Renal cortex interstitium (tissue), 11 donors: ENCODE data around the gene TGM2. TPM values are rescaled to one million over a fixed set of nuclear protein-coding genes. Genes with fewer than 3 reads are reported as not detected.
A peak's percentile ranks its signal among the peaks of the same experiment; 100 is the strongest.
"Not testable (repeated sequence)": the region's sequence is repeated elsewhere in the genome, so short reads cannot be mapped to it uniquely, and the experiment has no call there.

Source experiments
- DNase-seq, 11 donors: peaks; one replicate each; pipeline ENCODE4 v3.0.0-alpha.2; 2013; ENCODE audit warnings: low read depth in 9 of 11, low spot score in 4 of 11; ENCODE audit errors: extremely low read depth in 1 of 11
- polyA plus RNA-seq, 3 donors: library from polyadenylated mRNA; unstranded; fragments of 120-200 nt; gene quantifications; one replicate each; pipeline ENCODE4 v1.2.1, GENCODE V29; 2013; ENCODE audit not compliant: insufficient read length in 3 of 3

Gene TGM2
- polyA plus RNA-seq, 3 donors = 29.3 to 40.4 (median 39.4) TPM

GRCh38 chr20:38112930-38113294, 52.2 kb downstream of the TGM2 start:
- no peak for DNase-seq

GRCh38 chr20:38112261-38112929, 52.7 kb downstream of the TGM2 start:
- no peak for DNase-seq

DNA sequence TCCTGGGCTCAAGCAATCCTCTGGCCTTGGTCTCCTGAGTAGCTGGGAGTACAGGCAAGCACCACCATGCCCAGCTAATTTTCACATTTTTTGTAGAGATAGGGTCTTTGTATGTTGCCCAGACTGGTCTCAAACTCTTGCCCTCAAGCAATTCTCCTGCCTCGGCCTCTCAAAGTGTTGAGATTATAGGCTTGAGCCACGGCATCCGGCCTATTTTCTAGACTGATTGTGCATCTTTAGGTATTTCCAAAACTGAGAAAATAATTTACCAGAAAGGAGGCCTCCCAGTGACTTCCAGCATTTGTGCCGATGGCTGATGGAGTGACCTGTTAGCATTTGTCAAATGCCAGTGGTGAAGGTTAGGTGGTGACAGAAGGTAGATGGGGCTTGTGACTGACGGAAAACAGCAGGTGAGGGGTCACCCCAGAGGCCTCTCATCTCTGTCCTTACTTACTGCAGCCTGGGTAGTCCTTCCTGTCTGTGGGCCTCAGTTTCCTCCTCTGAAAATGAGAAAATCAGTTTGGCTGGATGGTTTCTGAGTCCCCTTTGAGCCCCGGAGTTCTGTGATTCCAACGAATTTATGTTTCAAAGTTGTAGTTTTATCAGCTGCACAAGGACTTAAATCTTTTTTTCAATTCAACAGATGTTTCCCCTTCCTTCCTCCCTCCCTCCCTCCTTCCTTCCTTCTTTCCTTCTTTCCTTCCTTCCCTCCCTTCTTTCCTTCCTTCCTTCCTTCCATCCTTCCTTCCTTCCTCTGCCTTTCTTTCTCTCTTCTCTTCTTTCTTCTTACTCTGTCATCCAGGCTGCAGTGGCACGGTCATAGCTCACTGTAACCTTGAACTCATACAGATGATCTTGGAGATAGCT, 53.5 kb downstream of the TGM2 start:
- DNase-seq = no peak

DNA sequence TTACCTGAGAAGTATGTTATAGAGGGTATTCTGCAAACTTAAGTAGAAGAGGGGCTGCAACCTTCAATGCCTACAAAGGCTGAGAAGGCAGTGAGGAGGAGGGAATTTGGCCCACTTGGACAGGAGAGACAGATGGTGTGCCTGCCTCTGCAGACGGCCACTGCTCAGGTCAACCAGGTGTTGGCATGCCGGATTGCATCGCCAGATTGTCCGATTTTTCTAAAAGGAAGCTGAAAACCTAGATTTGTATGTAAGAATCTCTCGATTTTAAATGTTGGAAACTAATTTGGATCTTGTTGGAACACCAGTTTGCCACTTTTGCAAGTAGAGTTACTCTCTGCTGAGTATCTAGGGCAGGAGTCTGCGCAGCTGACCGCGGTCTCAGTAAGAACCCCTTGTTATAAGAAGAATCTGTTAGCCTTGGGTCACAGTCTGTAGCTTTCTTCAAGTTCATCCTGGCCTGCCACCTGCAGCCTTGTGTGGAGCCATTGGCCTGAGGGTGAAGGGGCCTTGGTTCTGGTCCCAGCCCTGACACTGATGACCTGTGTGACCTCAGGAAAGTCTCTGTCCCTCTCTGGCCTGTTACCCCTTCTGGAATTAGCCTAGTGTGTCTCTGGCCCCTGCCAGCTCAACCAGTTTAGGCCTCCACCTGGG, 54.4 kb downstream of the TGM2 start:
- no peak for DNase-seq

DNA sequence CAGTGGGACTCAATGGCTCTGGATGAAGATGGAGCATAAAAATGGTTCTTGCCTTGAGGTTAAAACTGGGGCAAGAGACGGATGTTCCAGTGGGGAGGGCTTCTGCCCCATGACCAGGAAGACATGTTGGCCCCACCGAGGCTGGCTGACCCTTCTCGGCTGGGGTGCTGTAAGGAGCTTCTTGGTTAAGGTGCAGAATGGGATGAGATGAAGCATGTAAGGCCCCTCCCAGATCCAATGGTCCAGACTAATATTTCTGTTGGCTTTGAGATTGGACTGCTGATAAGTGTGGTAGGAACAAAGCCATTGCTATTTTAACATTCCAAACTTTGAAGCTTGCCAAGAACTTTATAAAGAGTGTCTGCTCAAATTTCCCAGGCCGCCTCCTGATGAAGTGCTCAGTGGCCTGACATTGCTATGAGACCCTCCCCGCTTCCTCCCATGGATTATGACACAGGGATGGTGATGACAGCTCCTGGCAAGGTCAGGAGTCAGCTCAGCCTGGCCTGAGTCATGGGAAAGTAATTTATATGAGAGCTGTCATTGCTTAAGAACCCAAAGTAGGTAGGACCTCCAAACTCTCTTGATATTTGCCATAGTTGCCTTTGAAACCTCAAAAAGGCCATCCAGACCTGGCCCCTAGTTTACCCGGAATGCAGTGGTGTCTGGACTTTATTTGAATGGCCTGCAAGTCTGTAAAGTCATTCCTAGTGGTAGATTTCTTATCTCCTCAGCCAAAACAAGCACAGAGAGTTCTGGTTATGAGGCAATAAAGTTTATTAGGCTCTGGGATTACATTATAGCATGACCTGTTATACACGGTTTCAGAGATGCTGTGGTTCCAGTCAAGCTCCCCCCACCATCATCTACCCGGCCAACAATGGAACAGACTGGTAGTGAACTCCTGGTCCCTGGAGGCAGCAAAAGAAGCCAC, 55.2 kb downstream of the TGM2 start:
- DNase-seq = no peak

GRCh38 chr20:38108986-38109541, 56.0 kb downstream of the TGM2 start:
- DNase-seq = peak in 3 of 11 donors; percentile 34 to 52 (median 52)

GRCh38 chr20:38108438-38108985, 56.6 kb downstream of the TGM2 start:
- no peak for DNase-seq

- not testable (repeated sequence) for DNase-seq
Measured at GRCh38 chr20:38107916-38108315, 57.2 kb downstream of the TGM2 start.

DNA sequence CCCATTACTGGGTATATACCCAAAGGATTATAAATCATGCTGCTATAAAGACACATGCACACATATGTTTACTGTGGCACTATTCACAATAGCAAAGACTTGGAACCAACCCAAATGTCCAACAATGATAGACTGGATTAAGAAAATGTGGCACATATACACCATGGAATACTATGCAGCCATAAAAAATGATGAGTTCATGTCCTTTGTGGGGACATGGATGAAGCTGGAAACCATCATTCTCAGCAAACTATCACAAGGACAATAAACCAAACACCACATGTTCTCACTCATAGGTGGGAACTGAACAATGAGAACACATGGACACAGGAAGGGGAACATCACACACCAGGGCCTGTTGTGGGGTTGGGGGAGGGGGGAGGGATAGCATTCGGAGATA, 57.7 kb downstream of the TGM2 start:
- not testable (repeated sequence) for DNase-seq

DNA sequence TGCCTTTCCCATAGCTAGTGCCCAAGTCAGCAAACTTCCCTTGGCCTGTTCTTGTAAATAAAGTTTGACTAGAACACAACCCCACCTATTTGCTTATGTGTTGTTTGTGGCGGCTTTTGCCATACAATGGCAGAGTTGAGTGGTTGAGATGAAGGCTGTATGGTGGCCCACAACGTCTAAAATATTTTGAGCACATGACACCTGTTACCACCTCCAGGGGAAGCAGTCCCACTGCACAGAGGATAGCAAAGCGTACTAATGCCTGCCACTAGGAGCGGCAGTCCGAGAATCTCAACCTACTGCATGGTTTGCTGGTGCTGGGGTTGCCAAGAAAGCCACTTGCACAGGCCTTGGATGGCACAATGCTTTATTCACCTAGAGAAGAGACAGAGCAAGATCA, 58.6 kb downstream of the TGM2 start:
- DNase-seq = no peak

- no peak for DNase-seq
Measured at GRCh38 chr20:38104285-38104684, 60.8 kb downstream of the TGM2 start.

- not testable (repeated sequence) for DNase-seq
Measured at GRCh38 chr20:38102206-38102605, 62.9 kb downstream of the TGM2 start.

- no peak for DNase-seq
Measured at GRCh38 chr20:38098952-38099351, 66.1 kb downstream of the TGM2 start.

DNA sequence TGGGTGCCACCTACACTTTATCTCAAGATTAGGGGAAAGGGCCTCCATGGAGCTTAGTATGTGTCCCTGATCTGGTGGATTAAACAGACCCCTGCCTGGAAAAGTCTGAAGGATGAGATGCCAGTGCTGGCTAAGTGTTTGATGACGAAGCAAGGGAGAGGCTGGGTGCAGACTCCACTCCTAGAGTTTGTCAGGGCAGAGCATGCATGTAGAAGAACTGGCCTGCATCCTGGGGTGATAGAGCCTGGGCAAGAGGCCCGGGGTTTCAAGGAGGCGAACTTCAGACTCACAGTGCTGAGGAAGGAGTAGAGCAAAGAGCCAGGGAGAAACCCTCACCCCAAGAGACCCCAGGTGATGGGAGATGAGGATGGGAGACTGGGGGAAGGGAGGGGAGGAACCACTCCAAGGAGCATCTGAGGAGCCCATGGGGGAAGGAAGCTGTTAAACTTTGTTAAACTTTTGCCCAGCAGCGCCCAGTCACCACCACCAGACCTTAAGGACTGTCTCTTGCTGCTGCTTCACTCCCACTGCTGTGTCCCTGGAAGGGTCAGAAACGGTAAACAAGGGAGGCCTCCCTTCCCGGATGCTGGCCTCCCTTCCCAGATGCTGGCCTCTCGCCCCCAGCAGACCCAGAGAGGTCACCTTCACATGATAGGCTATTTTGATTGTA, 69.9 kb downstream of the TGM2 start:
- DNase-seq = no peak

DNA sequence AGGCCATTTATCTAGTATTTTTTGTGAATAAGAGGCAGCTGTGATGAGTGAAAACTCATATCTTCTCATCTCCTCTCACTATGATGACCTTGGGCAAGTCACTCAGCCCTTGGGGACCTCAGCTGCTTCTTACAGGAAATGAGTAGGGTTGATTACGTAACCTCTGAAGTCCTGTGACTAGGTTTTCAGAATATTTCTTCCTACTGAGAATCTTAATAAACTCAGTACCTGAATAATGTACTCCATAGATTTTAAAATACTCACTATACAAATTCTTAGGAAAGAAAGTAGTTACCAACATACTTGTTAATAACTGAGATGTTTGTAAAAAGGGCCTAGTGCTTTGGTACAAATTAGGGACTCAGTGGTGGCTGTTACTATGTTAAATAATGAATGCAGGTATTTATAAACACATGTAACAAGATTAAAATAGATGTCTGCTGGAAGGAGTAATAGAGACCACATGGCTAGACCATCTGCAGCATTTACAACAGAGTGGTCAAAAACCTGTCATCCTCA, 70.6 kb downstream of the TGM2 start:
- DNase-seq = no peak

DNA sequence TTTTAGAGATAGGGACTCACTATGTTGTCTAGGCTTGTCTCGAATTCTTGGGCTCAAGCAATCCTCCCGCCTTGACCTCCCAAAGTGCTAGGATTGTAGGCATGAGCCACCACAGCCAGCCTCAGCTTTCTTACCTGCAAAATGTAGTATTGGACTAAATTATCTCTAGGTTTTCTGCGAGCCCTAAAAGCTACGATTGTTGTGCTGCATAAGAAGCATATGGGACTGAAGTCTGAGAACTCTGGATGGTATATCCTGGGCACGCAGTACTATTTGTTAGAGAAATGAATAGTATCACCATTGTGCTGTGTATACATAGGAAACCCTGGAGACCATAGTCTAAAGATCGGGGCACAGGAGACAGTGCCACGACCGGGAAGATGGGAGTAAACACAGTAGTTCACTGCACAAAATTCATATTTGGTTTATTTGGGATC, 71.4 kb downstream of the TGM2 start:
- no peak for DNase-seq

DNA sequence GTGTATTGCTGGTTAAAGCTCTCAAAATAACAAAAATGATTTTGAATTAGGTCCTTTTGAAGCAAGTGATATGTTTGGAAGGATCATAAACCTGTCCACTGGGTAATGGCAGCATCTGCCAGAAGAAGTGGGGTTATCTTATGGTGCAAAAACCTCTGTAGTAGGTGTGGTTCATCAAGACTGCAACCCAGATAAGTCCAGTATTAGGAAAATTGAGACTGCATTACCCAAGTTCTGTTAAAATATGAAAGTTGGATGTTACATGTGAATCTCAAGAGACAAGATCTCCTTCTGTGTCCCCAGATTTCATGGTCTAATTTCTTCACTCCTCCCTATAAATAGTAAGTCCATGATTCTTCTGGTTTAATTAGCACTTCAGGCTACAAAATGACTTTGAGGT, 72.2 kb downstream of the TGM2 start:
- DNase-seq = no peak
